Loucy (cell line): ENCODE data around the gene PLCD3.

Source experiments
- H2AFZ ChIP-seq: fragments of 200-600 bp; sonication (generic); 2 replicates; pipeline ENCODE4 v1.6.0; 2016; ENCODE audit warnings: antibody characterized with exemption, mild to moderate bottlenecking, low read length, moderate library complexity
- H3F3A ChIP-seq: fragments of 200-600 bp; 2 replicates; pipeline ENCODE4 v1.6.0; 2016; ENCODE audit warnings: antibody characterized with exemption, low read depth, mild to moderate bottlenecking
- H3K27me3 ChIP-seq: fragments of 200-600 bp; sonication (generic); 2 replicates; pipeline ENCODE4 v1.6.1; 2014; ENCODE audit warnings: low read length, mild to moderate bottlenecking; ENCODE audit not compliant: insufficient read depth, poor library complexity, severe bottlenecking
- H3K36me3 ChIP-seq: fragments of 200-600 bp; sonication (generic); 2 replicates; pipeline ENCODE4 v1.6.1; 2016; ENCODE audit warnings: low read length; ENCODE audit not compliant: insufficient read depth
- H3K4me1 ChIP-seq: fragments of 200-600 bp; sonication (generic); 2 replicates; pipeline ENCODE4 v1.5.1; 2014; ENCODE audit warnings: low read length, mild to moderate bottlenecking; ENCODE audit not compliant: insufficient read depth, poor library complexity, severe bottlenecking
- H3K4me2 ChIP-seq: fragments of 200-600 bp; sonication (generic); 2 replicates; pipeline ENCODE4 v1.6.0; 2014; ENCODE audit warnings: antibody characterized with exemption, low read length, low read depth, mild to moderate bottlenecking; ENCODE audit not compliant: poor library complexity, severe bottlenecking
- H3K4me3 ChIP-seq: fragments of 200-600 bp; sonication (generic); 2 replicates; pipeline ENCODE4 v1.5.1; 2014; ENCODE audit warnings: low read length, mild to moderate bottlenecking, mixed read lengths; ENCODE audit not compliant: poor library complexity, severe bottlenecking
- H3K79me2 ChIP-seq: fragments of 200-600 bp; sonication (generic); 2 replicates; pipeline ENCODE4 v1.6.1; 2014; ENCODE audit warnings: low read length; ENCODE audit not compliant: insufficient read depth
- H3K9ac ChIP-seq: fragments of 200-600 bp; sonication (generic); 2 replicates; pipeline ENCODE4 v1.6.0; 2014; ENCODE audit warnings: mild to moderate bottlenecking, low read depth, low read length, moderate library complexity; ENCODE audit not compliant: poor library complexity, severe bottlenecking
- H3K9me2 ChIP-seq: fragments of 200-600 bp; sonication (generic); replicated peaks from 2 replicates; pipeline ENCODE4 v1.6.1; 2016; ENCODE audit warnings: low read depth, low read length, mixed read lengths
- H3K9me3 ChIP-seq: fragments of 200-600 bp; sonication (generic); 2 replicates; pipeline ENCODE4 v1.6.1; 2014; ENCODE audit warnings: mild to moderate bottlenecking, antibody characterized with exemption, low read length, low read depth; ENCODE audit not compliant: insufficient read depth
- H4K20me1 ChIP-seq: fragments of 200-600 bp; sonication (generic); 2 replicates; pipeline ENCODE4 v1.6.0; 2014; ENCODE audit warnings: antibody characterized with exemption, low read length, mild to moderate bottlenecking; ENCODE audit not compliant: insufficient read depth, poor library complexity, severe bottlenecking
- EZH2phosphoT487 ChIP-seq: fragments of 200-600 bp; IDR thresholded peaks from 2 replicates; pipeline ENCODE4 v1.6.1; 2018; ENCODE audit warnings: antibody characterized with exemption, mild to moderate bottlenecking, moderate library complexity, borderline replicate concordance
- TF ChIP-seq, protein P1 (sequence below): fragments of 200-600 bp; sonication (generic); conservative IDR thresholded peaks from 2 replicates; pipeline ENCODE4 v1.5.1; 2014; ENCODE audit warnings: mild to moderate bottlenecking, antibody characterized with exemption, low read length

Gene PLCD3

DNA sequence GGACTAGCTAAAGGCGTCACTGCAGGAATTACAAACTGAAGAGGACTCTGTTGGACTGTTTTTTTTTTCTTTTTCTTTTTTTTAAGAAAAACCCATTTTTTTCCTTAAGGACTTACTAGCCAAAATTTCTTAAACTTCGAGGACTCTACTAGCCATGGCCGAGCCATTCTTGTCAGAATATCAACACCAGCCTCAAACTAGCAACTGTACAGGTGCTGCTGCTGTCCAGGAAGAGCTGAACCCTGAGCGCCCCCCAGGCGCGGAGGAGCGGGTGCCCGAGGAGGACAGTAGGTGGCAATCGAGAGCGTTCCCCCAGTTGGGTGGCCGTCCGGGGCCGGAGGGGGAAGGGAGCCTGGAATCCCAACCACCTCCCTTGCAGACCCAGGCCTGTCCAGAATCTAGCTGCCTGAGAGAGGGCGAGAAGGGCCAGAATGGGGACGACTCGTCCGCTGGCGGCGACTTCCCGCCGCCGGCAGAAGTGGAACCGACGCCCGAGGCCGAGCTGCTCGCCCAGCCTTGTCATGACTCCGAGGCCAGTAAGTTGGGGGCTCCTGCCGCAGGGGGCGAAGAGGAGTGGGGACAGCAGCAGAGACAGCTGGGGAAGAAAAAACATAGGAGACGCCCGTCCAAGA is 16.8 kb upstream of the PLCD3 start:
- no peaks in the 10 kb centered on the region for H3K9me3 ChIP-seq
- H4K20me1 ChIP-seq: peaks cover 35% of the 10 kb centered on the region
- H3K9me2 ChIP-seq: no peaks in the 10 kb centered on the region
- H2AFZ ChIP-seq: no peak overlapping the region
- TF ChIP-seq EZH2phosphoT487: no peak
- TF ChIP-seq, protein P1, sequence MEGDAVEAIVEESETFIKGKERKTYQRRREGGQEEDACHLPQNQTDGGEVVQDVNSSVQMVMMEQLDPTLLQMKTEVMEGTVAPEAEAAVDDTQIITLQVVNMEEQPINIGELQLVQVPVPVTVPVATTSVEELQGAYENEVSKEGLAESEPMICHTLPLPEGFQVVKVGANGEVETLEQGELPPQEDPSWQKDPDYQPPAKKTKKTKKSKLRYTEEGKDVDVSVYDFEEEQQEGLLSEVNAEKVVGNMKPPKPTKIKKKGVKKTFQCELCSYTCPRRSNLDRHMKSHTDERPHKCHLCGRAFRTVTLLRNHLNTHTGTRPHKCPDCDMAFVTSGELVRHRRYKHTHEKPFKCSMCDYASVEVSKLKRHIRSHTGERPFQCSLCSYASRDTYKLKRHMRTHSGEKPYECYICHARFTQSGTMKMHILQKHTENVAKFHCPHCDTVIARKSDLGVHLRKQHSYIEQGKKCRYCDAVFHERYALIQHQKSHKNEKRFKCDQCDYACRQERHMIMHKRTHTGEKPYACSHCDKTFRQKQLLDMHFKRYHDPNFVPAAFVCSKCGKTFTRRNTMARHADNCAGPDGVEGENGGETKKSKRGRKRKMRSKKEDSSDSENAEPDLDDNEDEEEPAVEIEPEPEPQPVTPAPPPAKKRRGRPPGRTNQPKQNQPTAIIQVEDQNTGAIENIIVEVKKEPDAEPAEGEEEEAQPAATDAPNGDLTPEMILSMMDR: peak; percentile 94
- H3K27me3 ChIP-seq: no peaks in the 10 kb centered on the region
- peaks cover 47% of the 10 kb centered on the region for H3K79me2 ChIP-seq
- H3K4me3 ChIP-seq: peak overlapping the region; percentile 94
- peak overlapping the region; percentile 81 for H3K9ac ChIP-seq
- H3K4me2 ChIP-seq: peak overlapping the region; percentile 87
- peaks cover 27% of the 10 kb centered on the region for H3K4me1 ChIP-seq
- H3K36me3 ChIP-seq: no peaks in the 10 kb centered on the region
- peaks cover 6% of the 10 kb centered on the region for H3F3A ChIP-seq

DNA sequence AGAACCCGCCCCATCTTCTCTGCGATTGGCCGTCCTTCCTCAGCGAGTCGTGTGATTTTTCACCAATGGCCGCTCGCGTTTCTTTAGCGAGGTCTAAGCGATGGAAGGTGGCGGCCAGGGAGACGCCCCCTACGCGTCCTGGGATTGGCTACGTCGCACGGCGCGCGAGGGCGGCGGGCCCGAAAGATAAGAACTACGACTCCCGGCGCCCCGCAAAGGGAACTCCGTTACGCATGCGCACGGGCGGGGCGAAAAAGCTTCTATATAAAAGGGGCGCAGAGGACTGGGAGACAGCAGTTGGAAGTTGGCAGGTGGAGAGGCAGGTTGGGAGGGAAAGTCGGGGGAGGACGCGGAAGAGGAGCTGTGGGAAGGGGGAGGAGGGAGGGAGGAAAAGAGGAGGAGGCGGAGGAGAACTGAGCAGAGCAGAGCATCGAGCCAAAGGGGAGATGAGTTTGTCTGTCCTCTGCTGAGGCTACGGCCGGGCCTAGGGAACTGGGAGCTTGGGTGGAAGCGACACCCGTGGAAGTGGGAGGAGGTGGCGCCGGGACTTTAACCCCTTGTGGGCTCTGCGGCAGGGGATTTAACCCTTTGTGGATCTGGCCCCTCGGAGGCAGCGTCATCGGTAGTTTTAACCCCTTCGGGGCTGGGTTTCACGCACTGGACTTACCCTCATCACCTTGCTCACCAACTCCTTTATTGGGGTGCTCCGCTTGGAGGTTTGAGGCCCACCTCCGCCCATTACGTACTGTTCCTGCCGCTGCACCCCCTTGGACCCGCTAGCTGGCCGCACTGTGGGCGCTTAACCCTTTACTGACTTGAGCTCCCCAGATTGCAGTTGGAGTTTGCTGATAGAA is 16.1 kb upstream of the PLCD3 start, which contains the start of gene HEXIM1:
Gene HEXIM1 (plus strand): TSS at position 293 of the 854 bp plus-strand sequence. CDS start 716 bp downstream, outside the sequence.
- Histone ChIP-seq H3K9me3 (no peaks in the 10 kb centered on the region), H3K9ac (peak within 1 kb of the TSS; percentile 95), H3K79me2 (peaks cover 47% of the 10 kb centered on the region), H3F3A (peaks cover 6% of the 10 kb centered on the region), H3K4me2 (peak within 1 kb of the TSS; percentile 87), H4K20me1 (peaks cover 35% of the 10 kb centered on the region), H2AFZ (peak within 1 kb of the TSS; percentile 78), H3K4me3 (peak within 1 kb of the TSS; percentile 94), H3K27me3 (no peaks in the 10 kb centered on the region), H3K4me1 (peaks cover 27% of the 10 kb centered on the region), H3K9me2 (no peaks in the 10 kb centered on the region), H3K36me3 (no peaks in the 10 kb centered on the region)
- TF ChIP-seq, protein P1: no peak
- TF ChIP-seq EZH2phosphoT487: no peak

DNA sequence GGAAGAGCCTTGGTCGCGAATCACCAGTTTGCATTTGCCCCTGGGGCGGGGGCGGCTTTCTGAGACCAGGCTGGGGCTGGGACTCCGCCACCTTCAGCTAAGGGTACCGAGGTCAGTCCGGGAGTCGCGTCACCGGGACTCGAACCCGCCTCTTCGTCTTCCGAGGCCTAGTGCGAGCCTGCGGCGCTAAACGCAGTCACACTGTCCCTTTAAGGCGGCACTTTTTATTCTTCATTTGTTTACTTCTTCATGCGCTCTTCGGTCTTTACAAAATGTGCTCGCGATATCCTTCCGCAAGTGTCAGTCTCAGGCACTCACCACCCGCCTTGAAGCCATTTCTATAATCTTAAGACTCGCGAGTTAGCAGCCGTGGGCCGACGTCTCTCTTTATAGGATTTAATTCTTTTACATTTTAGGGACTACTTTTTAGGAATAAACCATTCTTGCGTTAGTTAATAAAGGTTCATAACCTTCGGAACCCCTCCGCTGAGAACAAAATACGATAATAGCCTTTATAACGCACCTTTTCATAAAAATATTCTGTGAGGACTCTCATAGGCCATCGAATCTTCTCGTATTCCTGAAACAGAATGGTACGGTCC is 15.4 kb upstream of the PLCD3 start:
- Histone ChIP-seq H3K36me3 (no peaks in the 10 kb centered on the region), H3K4me2 (peak overlapping the region; percentile 45), H3K4me1 (peaks cover 27% of the 10 kb centered on the region), H3K4me3 (peak overlapping the region; percentile 78), H2AFZ (peak overlapping the region; percentile 71), H3K9ac (peak overlapping the region; percentile 95), H3K9me2 (no peaks in the 10 kb centered on the region), H3F3A (peaks cover 6% of the 10 kb centered on the region), H4K20me1 (peaks cover 35% of the 10 kb centered on the region), H3K9me3 (no peaks in the 10 kb centered on the region), H3K79me2 (peaks cover 47% of the 10 kb centered on the region), H3K27me3 (no peaks in the 10 kb centered on the region)
- no peak for TF ChIP-seq EZH2phosphoT487
- TF ChIP-seq, protein P1: no peak
